Memory B cell (primary cell): ENCODE measurements around the gene KDM5B.
"Not testable (repeated sequence)": the region's sequence is repeated elsewhere in the genome, so short reads cannot be mapped to it uniquely, and the experiment has no call there.

ENCODE experiments used
- ATAC-seq: fragments of 150-1000 bp; cut with Tn5 transposase; 2 replicates; pipeline ENCODE4 v1.10.0; 2021; ENCODE audit warnings: low read depth, mild to moderate bottlenecking, moderate library complexity
- DNase-seq, 2 donors: peaks; one replicate each; pipeline ENCODE4 v3.0.0; 2022; ENCODE audit warnings: low spot score in 2 of 2
- H3K27ac Mint-ChIP-seq: one replicate; pipeline ENCODE4 v1.8.0; 2022; ENCODE audit warnings: mild to moderate bottlenecking, moderate library complexity, mixed read lengths
- H3K27me3 Mint-ChIP-seq: one replicate; pipeline ENCODE4 v1.8.0; 2022; ENCODE audit warnings: mixed read lengths
- H3K36me3 Mint-ChIP-seq: one replicate; pipeline ENCODE4 v1.8.0; 2022; ENCODE audit warnings: mild to moderate bottlenecking, mixed read lengths
- H3K4me1 Mint-ChIP-seq: one replicate; pipeline ENCODE4 v1.8.0; 2022; ENCODE audit warnings: mixed read lengths
- H3K4me3 Mint-ChIP-seq: one replicate; pipeline ENCODE4 v1.8.0; 2022; ENCODE audit warnings: mild to moderate bottlenecking, moderate library complexity, mixed read lengths
- H3K9me3 Mint-ChIP-seq: one replicate; pipeline ENCODE4 v1.8.0; 2022; ENCODE audit warnings: mixed read lengths

The KDM5B gene

DNA sequence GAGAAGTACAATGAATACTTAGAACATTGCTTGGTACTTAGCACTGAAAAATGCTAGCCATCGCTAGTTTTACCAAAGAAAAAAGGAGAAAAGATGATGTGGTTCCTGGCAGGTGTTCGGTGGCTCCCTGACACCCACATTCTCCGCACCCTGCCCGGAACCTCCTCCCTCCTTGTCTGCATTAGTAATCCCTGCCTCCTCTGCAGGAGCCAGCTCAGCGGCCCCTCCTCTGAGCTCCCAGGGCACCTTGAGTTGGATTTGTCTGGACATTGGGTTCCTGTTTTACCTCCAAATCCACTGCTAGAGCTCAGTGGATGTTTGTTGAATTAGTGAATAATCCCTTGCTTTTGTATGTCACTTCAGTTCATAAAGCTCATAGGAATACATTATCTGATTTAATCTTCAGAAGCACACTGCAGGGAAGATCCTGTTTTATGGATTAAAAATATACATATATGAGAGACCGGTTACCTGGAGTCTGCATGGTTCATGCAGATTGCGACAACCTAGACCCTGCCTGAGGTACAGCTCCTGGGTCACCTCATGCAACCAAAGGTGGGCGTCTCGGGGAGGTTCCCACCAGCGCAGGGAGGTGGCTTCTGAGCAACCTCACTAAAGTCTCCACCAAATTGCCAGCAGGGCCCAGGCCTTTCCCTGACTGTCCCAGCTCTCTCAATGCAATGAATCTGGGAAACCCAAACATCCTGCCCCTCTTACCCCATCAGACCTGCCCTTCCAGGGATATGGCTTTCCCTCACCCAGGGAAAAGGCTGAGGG is 26.7 kb upstream of the KDM5B start:
- peaks cover 18% of the 10 kb centered on the region for H3K4me1 Mint-ChIP-seq
- no peak overlapping the region for H3K27ac Mint-ChIP-seq
- ATAC-seq (no peak), DNase-seq (no peak)
- H3K36me3 Mint-ChIP-seq: no peaks in the 10 kb centered on the region
- no peaks in the 10 kb centered on the region for H3K27me3 Mint-ChIP-seq
- peaks cover 2% of the 10 kb centered on the region for H3K9me3 Mint-ChIP-seq
- no peak overlapping the region for H3K4me3 Mint-ChIP-seq

- DNase-seq: no peak
- Mint-ChIP-seq H3K27ac (no peak overlapping the region), H3K27me3 (no peaks in the 10 kb centered on the region), H3K4me1 (peaks cover 14% of the 10 kb centered on the region), H3K36me3 (no peaks in the 10 kb centered on the region), H3K4me3 (no peak overlapping the region), H3K9me3 (peaks cover 2% of the 10 kb centered on the region)
- ATAC-seq: no peak
Measured at GRCh38 chr1:202831906-202832305, 23.7 kb upstream of the KDM5B start.

DNA sequence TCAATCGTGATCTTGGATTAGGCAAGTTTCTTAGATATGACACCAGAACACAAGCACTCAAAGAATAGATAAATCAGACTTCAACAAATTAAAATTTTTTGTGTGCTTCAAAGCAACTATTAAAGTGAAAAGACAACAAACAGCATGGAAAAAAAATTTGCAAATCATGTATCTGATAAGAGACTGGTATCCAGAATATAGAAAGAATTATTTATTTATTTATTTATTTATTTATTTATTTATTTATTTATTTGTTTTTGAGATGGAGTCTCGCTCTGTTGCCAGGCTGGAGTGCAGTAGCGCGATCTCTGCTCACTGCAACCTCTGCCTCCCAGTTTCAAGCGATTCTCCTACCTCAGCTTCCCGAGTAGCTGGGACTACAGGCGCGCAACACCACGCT is 21.0 kb upstream of the KDM5B start:
- not testable (repeated sequence) for DNase-seq, H3K9me3 Mint-ChIP-seq, H3K36me3 Mint-ChIP-seq, H3K4me3 Mint-ChIP-seq, H3K27ac Mint-ChIP-seq, H3K27me3 Mint-ChIP-seq, H3K4me1 Mint-ChIP-seq, ATAC-seq

- H3K27me3 Mint-ChIP-seq: peaks cover 10% of the 10 kb centered on the region
- no peak overlapping the region for H3K4me3 Mint-ChIP-seq
- H3K9me3 Mint-ChIP-seq: no peaks in the 10 kb centered on the region
- H3K4me1 Mint-ChIP-seq: no peaks in the 10 kb centered on the region
- no peak for ATAC-seq
- no peak for DNase-seq
- H3K36me3 Mint-ChIP-seq: no peaks in the 10 kb centered on the region
- no peak overlapping the region for H3K27ac Mint-ChIP-seq
Measured at GRCh38 chr1:202825748-202826147, 17.5 kb upstream of the KDM5B start.

DNA sequence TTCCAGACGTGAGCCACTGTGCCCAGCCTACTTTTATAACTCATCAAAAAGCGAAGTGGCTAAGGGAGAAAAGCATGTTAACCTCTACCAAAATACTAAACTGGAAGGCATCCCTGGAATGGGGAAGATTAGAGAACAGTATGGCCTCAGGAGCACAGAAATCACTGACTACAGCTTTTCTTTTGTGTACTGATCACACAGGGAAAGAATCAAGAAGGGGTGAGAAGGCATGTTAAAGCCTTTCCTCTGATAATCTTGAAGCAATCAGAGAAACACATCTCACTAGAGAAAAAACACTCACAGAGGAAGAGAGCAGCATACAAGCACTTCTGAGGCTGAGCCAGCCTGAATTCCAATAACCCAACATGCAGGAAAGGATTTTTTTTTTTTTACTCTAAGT is 13.2 kb upstream of the KDM5B start:
- no peaks in the 10 kb centered on the region for H3K36me3 Mint-ChIP-seq
- H3K4me1 Mint-ChIP-seq: peaks cover 8% of the 10 kb centered on the region
- DNase-seq (no peak), ATAC-seq (no peak)
- H3K27me3 Mint-ChIP-seq: peaks cover 22% of the 10 kb centered on the region
- H3K27ac Mint-ChIP-seq: no peak overlapping the region
- no peaks in the 10 kb centered on the region for H3K9me3 Mint-ChIP-seq
- H3K4me3 Mint-ChIP-seq: no peak overlapping the region

DNA sequence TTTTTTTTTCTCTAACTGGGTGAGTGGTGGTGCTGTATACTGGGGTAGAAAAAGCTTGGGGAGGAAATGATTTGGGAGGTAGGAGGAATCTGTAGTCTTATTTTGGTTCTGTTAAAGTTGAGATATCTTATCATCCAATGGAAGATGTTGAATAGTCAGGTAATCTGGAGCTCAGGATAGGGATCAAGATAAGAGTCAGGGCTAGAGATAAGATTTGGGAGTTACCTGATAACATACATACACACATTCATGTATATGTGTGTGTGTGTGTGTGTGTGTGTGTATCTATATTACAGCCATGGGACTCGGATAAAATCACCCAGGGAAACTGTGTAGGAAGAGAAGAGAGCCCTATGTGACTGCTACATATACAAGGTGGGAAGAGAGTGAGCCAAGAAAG is 10.6 kb upstream of the KDM5B start:
- H3K9me3 Mint-ChIP-seq: no peaks in the 10 kb centered on the region
- no peak overlapping the region for H3K4me3 Mint-ChIP-seq
- H3K4me1 Mint-ChIP-seq: peaks cover 8% of the 10 kb centered on the region
- H3K27me3 Mint-ChIP-seq: peaks cover 15% of the 10 kb centered on the region
- no peak overlapping the region for H3K27ac Mint-ChIP-seq
- DNase-seq (no peak), ATAC-seq (no peak)
- no peaks in the 10 kb centered on the region for H3K36me3 Mint-ChIP-seq

- peaks cover 18% of the 10 kb centered on the region for H3K4me1 Mint-ChIP-seq
- H3K27me3 Mint-ChIP-seq: peaks cover 20% of the 10 kb centered on the region
- H3K36me3 Mint-ChIP-seq: no peaks in the 10 kb centered on the region
- no peak overlapping the region for H3K27ac Mint-ChIP-seq
- H3K4me3 Mint-ChIP-seq: no peak overlapping the region
- DNase-seq (no peak), ATAC-seq (no peak)
- no peaks in the 10 kb centered on the region for H3K9me3 Mint-ChIP-seq
Measured at GRCh38 chr1:202815120-202815519, 6.9 kb upstream of the KDM5B start.

DNA sequence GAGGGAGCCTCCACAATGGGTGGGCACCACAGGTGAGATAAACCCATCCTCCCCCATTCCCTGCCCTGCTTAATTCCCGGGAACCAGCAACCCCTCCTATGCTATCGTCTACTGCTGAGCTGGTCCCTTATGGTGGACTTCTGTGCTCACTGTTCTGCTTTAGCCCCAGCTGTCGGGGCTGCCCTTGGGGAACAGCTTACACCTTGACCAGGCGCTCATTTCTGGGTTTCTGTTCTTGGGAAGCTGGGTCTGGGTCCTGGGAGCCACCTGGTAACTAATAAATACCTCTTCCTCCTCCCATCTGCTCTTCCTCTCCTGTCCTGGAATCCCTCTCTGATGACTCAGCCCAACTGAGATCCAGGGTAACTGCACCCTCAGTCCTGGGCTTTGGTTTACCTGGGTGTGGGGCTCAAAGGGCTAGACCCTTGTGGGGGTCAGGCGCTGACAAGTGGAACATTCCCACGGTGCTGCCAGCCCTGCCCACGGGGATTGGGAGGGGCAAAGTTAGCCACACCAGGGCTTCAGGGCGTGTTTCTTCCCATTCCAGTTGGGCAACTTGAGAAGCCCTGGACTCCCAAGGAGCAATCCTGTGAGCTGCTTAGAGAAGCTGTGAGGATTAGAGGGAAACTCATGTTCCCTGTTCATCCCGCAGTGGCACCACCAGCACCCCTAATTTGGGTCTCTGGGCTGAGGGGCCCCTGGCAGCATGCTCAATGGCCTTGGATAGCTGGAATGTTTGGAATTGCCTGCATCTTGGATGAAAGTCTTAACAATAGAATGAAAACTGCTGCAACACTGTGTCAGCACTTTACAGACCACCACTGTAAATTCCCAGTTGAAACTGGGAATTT is 4.2 kb upstream of the KDM5B start:
- no peaks in the 10 kb centered on the region for H3K9me3 Mint-ChIP-seq
- no peaks in the 10 kb centered on the region for H3K36me3 Mint-ChIP-seq
- no peak overlapping the region for H3K27ac Mint-ChIP-seq
- peaks cover 16% of the 10 kb centered on the region for H3K4me1 Mint-ChIP-seq
- DNase-seq: no peak
- no peak for ATAC-seq
- peak overlapping the region; percentile 90 for H3K4me3 Mint-ChIP-seq
- peaks cover 12% of the 10 kb centered on the region for H3K27me3 Mint-ChIP-seq

GRCh38 chr1:202811296-202812175 is 3.3 kb upstream of the KDM5B start:
- H3K27ac Mint-ChIP-seq: peak overlapping the region; percentile 74
- peaks cover 17% of the 10 kb centered on the region for H3K4me1 Mint-ChIP-seq
- peak; percentile 18 for ATAC-seq
- DNase-seq: no peak
- H3K4me3 Mint-ChIP-seq: peak overlapping the region; percentile 90
- H3K36me3 Mint-ChIP-seq: no peaks in the 10 kb centered on the region
- H3K9me3 Mint-ChIP-seq: no peaks in the 10 kb centered on the region
- H3K27me3 Mint-ChIP-seq: peaks cover 8% of the 10 kb centered on the region

DNA sequence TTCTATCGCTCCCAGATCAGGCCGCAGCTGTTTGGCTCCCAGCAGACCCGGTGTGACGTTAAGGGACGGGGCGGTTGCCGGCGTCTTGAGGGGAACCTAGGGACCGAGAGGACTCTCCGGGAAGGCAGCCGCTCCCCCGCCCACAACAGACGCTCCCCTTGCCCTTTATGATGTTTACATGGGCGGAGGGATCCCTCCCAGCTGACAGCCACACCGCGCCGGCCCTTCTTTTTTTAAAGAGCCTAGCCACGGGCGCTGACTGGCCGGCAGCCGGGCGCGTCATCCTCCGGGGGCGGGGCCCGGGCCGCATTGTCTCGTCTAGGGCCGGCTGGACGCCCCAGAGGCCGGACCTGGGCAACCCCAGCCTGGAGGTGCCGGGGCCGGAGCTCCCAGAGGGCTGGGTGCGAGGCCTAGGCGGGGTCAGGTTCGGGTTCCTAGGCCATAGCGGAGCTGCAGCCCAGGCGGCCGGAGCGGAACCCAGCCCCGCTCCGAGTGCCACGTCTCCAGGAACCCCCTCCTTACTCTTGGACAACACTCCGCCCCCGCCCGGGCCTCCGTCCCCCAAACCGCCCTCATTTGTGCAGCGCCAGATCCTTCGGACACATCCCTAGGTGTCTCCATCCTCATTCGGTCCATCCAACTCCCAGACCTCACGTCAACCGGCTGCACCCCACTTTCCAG is 2.5 kb upstream of the KDM5B start, which contains the start of gene PCAT6:
Gene PCAT6, plus strand, starts transcription at position 340 of the 681 bp plus-strand sequence.
- ATAC-seq (peak; percentile 81), DNase-seq (peak; percentile 79 to 86)
- Mint-ChIP-seq H3K36me3 (no peaks in the 10 kb centered on the region), H3K9me3 (no peaks in the 10 kb centered on the region), H3K27me3 (peaks cover 8% of the 10 kb centered on the region), H3K4me3 (peak within 1 kb of the TSS; percentile 90), H3K4me1 (peaks cover 25% of the 10 kb centered on the region), H3K27ac (peak within 1 kb of the TSS; percentile 74)

GRCh38 chr1:202810193-202810614 is 2.0 kb upstream of the KDM5B start:
- DNase-seq (no peak), ATAC-seq (no peak)
- Mint-ChIP-seq H3K4me1 (peaks cover 25% of the 10 kb centered on the region), H3K27ac (peak overlapping the region; percentile 74), H3K9me3 (no peaks in the 10 kb centered on the region), H3K36me3 (no peaks in the 10 kb centered on the region), H3K27me3 (peaks cover 8% of the 10 kb centered on the region), H3K4me3 (peak overlapping the region; percentile 90)

- ATAC-seq (no peak), DNase-seq (no peak)
- Mint-ChIP-seq H3K4me1 (peaks cover 25% of the 10 kb centered on the region), H3K27ac (no peak overlapping the region), H3K36me3 (no peaks in the 10 kb centered on the region), H3K9me3 (no peaks in the 10 kb centered on the region), H3K27me3 (peaks cover 8% of the 10 kb centered on the region), H3K4me3 (peak overlapping the region; percentile 87)
Measured at GRCh38 chr1:202809597-202810159, 1.5 kb upstream of the KDM5B start.

- DNase-seq (peak in 1 of 2 donors; percentile 19), ATAC-seq (peak; percentile 15)
- no peaks in the 10 kb centered on the region for H3K9me3 Mint-ChIP-seq
- no peaks in the 10 kb centered on the region for H3K36me3 Mint-ChIP-seq
- H3K4me3 Mint-ChIP-seq: peak overlapping the region; percentile 87
- peaks cover 4% of the 10 kb centered on the region for H3K27me3 Mint-ChIP-seq
- H3K4me1 Mint-ChIP-seq: peaks cover 31% of the 10 kb centered on the region
- H3K27ac Mint-ChIP-seq: peak overlapping the region; percentile 73
Measured at GRCh38 chr1:202807451-202807925, 733 bp downstream of the KDM5B start.
